AG10803 (cell line): ENCODE measurements around the gene CDKAL1.
"Not testable (repeated sequence)": the region's sequence is repeated elsewhere in the genome, so short reads cannot be mapped to it uniquely, and the experiment has no call there.

Experiments used
- DNase-seq: peaks from one replicate; pipeline ENCODE4 v3.0.0; 2010; ENCODE audit warnings: low read depth
- H3K4me3 ChIP-seq: 2 replicates; pipeline ENCODE4 v1.5.1; 2011; ENCODE audit warnings: mild to moderate bottlenecking, low read length, control low read depth
- CTCF ChIP-seq: conservative IDR thresholded peaks from 2 replicates; pipeline ENCODE4 v1.5.1; 2011; ENCODE audit warnings: mild to moderate bottlenecking, low read length, control low read depth, inconsistent platforms

CDKAL1 gene

GRCh38 chr6:20716865-20717264 is 182.6 kb downstream of the CDKAL1 start:
- no peak overlapping the region for H3K4me3 ChIP-seq
- no peak for DNase-seq
- TF ChIP-seq CTCF, result no peak

- DNase-seq, result no peak
- TF ChIP-seq CTCF, result no peak
- H3K4me3 ChIP-seq, result no peak overlapping the region
Observed at GRCh38 chr6:20717743-20718142, 183.5 kb downstream of the CDKAL1 start.

- no peak for TF ChIP-seq CTCF
- H3K4me3 ChIP-seq, result no peak overlapping the region
- no peak for DNase-seq
Observed at GRCh38 chr6:20718705-20719653, 184.7 kb downstream of the CDKAL1 start.

GRCh38 chr6:20719980-20720379 is 185.7 kb downstream of the CDKAL1 start:
- no peak for DNase-seq
- TF ChIP-seq CTCF, result no peak
- no peak overlapping the region for H3K4me3 ChIP-seq

- not testable (repeated sequence) for H3K4me3 ChIP-seq, DNase-seq
Observed at GRCh38 chr6:20721121-20721520, 186.9 kb downstream of the CDKAL1 start.

GRCh38 chr6:20722455-20722854 is 188.2 kb downstream of the CDKAL1 start:
- H3K4me3 ChIP-seq, result no peak overlapping the region
- no peak for DNase-seq
- no peak for TF ChIP-seq CTCF

- H3K4me3 ChIP-seq, result no peak overlapping the region
- no peak for TF ChIP-seq CTCF
- DNase-seq, result no peak
Observed at GRCh38 chr6:20723236-20723635, 189.0 kb downstream of the CDKAL1 start.
